ENCODE results near the gene SPATA1. TPM values are rescaled to one million over a fixed set of nuclear protein-coding genes. Genes with fewer than 3 reads are reported as not detected.

The SPATA1 gene
- total RNA-seq, 1 donor from 2014 or later = 2.5 TPM

- peaks cover 19% of the 10 kb centered on the region for H3K36me3 Mint-ChIP-seq
- Histone ChIP-seq H3K9me3 (ENCODE audit: low read depth) (peaks cover 9% of the 10 kb centered on the region), H3K79me2 (ENCODE audit: low read depth) (peaks cover 35% of the 10 kb centered on the region), H3F3A (ENCODE audit: low read depth) (peaks cover 16% of the 10 kb centered on the region), H3K36me3 (peaks cover 4% of the 10 kb centered on the region), H3K4me1 (peaks cover 23% of the 10 kb centered on the region), H4K20me1 (ENCODE audit: low read depth) (peaks cover 21% of the 10 kb centered on the region), H3K27me3 (no peaks in the 10 kb centered on the region), H3K9ac (no peak overlapping the region), H2AFZ (replicated peaks) (no peak overlapping the region), H3K27ac (no peak overlapping the region), H3K4me2 (no peak overlapping the region), H3K4me3 (no peak overlapping the region)
- TF ChIP-seq EZH2 (IDR thresholded peaks at IDR 0.05) = no peak
- TF ChIP-seq, protein P1, sequence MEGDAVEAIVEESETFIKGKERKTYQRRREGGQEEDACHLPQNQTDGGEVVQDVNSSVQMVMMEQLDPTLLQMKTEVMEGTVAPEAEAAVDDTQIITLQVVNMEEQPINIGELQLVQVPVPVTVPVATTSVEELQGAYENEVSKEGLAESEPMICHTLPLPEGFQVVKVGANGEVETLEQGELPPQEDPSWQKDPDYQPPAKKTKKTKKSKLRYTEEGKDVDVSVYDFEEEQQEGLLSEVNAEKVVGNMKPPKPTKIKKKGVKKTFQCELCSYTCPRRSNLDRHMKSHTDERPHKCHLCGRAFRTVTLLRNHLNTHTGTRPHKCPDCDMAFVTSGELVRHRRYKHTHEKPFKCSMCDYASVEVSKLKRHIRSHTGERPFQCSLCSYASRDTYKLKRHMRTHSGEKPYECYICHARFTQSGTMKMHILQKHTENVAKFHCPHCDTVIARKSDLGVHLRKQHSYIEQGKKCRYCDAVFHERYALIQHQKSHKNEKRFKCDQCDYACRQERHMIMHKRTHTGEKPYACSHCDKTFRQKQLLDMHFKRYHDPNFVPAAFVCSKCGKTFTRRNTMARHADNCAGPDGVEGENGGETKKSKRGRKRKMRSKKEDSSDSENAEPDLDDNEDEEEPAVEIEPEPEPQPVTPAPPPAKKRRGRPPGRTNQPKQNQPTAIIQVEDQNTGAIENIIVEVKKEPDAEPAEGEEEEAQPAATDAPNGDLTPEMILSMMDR (IDR thresholded peaks at IDR 0.05) = no peak
- no peak for TF ChIP-seq EZH2phosphoT487 (IDR thresholded peaks at IDR 0.05)
- H3K4me3 Mint-ChIP-seq = peak overlapping the region; percentile 51
- DNase-seq (ENCODE audit: low spot score) = no peak
- H3K9me3 Mint-ChIP-seq = peaks cover 30% of the 10 kb centered on the region
- H3K27ac Mint-ChIP-seq = no peak overlapping the region
- peaks cover 15% of the 10 kb centered on the region for H3K4me1 Mint-ChIP-seq
- peaks cover 6% of the 10 kb centered on the region for H3K27me3 Mint-ChIP-seq (ENCODE audit: insufficient read depth, low read depth)
Measured at GRCh38 chr1:84508510-84508909, 2.3 kb downstream of the SPATA1 start.

DNA sequence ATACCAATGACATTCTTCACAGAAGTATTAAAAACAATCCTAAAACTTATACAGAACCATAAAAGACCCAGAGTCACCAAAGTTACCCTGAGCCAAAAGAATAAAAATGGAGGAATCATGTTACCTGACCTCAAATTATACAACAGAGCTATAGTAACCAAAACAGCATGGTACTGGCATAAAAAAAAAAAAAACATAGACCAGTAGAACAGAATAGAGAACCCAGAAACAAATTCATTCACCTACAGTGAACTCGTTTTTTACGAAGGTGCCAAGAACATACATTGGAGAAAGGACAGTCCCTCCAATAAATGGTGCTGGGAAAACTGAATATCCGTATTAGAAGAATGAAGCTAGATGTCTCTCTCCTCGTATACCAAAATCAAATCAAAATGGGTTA, 2.8 kb downstream of the SPATA1 start:
- peaks cover 9% of the 10 kb centered on the region for H3K9me3 ChIP-seq (ENCODE audit: low read depth)
- Mint-ChIP-seq H3K4me1 (peaks cover 10% of the 10 kb centered on the region), H3K27ac (no peak overlapping the region), H3K27me3 (ENCODE audit: insufficient read depth, low read depth) (peaks cover 6% of the 10 kb centered on the region), H3K36me3 (peaks cover 19% of the 10 kb centered on the region), H3K9me3 (peaks cover 30% of the 10 kb centered on the region), H3K4me3 (no peak overlapping the region)
- no peaks in the 10 kb centered on the region for H3K27me3 ChIP-seq
- H3K36me3 ChIP-seq = peaks cover 4% of the 10 kb centered on the region
- DNase-seq (ENCODE audit: low spot score) = no peak
- H3K4me3 ChIP-seq = no peak overlapping the region
- peaks cover 16% of the 10 kb centered on the region for H3F3A ChIP-seq (ENCODE audit: low read depth)
- no peak overlapping the region for H3K27ac ChIP-seq
- H3K9ac ChIP-seq = no peak overlapping the region
- no peak overlapping the region for H2AFZ ChIP-seq (replicated peaks)
- H3K4me1 ChIP-seq = peaks cover 19% of the 10 kb centered on the region
- peaks cover 16% of the 10 kb centered on the region for H4K20me1 ChIP-seq (ENCODE audit: low read depth)
- TF ChIP-seq, protein P1 (IDR thresholded peaks at IDR 0.05) = no peak
- TF ChIP-seq EZH2phosphoT487 (IDR thresholded peaks at IDR 0.05) = no peak
- no peak overlapping the region for H3K4me2 ChIP-seq
- peaks cover 29% of the 10 kb centered on the region for H3K79me2 ChIP-seq (ENCODE audit: low read depth)

GRCh38 chr1:84510165-84510564, 4.0 kb downstream of the SPATA1 start:
- peaks cover 5% of the 10 kb centered on the region for H4K20me1 ChIP-seq (ENCODE audit: low read depth)
- no peak overlapping the region for H3K9ac ChIP-seq
- H3K27ac ChIP-seq = no peak overlapping the region
- H3K4me2 ChIP-seq = no peak overlapping the region
- DNase-seq (ENCODE audit: low spot score) = no peak
- Mint-ChIP-seq H3K27ac (no peak overlapping the region), H3K9me3 (peaks cover 30% of the 10 kb centered on the region), H3K27me3 (ENCODE audit: insufficient read depth, low read depth) (peaks cover 6% of the 10 kb centered on the region), H3K36me3 (peaks cover 19% of the 10 kb centered on the region), H3K4me1 (peaks cover 2% of the 10 kb centered on the region), H3K4me3 (no peak overlapping the region)
- peaks cover 8% of the 10 kb centered on the region for H3K4me1 ChIP-seq
- peaks cover 9% of the 10 kb centered on the region for H3K9me3 ChIP-seq (ENCODE audit: low read depth)
- TF ChIP-seq, protein P1 (IDR thresholded peaks at IDR 0.05) = no peak
- TF ChIP-seq EZH2 (IDR thresholded peaks at IDR 0.05) (no peak), EZH2phosphoT487 (IDR thresholded peaks at IDR 0.05) (no peak)
- H2AFZ ChIP-seq (replicated peaks) = no peak overlapping the region
- peaks cover 4% of the 10 kb centered on the region for H3K36me3 ChIP-seq
- H3K79me2 ChIP-seq (ENCODE audit: low read depth) = peaks cover 18% of the 10 kb centered on the region
- peaks cover 16% of the 10 kb centered on the region for H3F3A ChIP-seq (ENCODE audit: low read depth)
- no peaks in the 10 kb centered on the region for H3K27me3 ChIP-seq
- H3K4me3 ChIP-seq = no peak overlapping the region

Data from neural progenitor cell (in vitro differentiated cells).